ENCODE data around the gene PSMD6.

DNA sequence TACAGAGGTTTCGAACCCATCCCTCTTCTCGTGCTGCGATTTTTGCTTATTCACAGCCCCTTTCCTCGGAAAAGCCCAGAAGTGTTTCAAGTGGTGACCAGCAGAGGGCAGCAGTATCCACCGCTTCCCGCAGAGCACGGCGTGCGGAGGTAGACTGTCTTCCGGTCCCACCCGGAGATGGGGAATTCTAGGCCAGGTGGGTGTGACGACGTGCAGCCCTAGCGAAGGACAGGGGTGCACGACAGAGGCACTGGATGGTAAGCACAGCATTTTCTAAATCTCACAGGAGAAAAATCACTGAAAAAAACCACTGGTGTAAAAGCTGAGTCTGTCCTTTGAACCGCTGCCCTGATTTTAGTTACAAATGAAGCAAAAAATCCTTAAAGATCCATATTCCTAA, 7.4 kb upstream of the PSMD6 start:
- no peak for TF ChIP-seq SIN3A (IDR thresholded peaks at IDR 0.05; ENCODE audit: borderline replicate concordance, insufficient read depth, low read length)
- TF ChIP-seq REST (IDR thresholded peaks at IDR 0.05; ENCODE audit: insufficient read depth in 1 of 2, low read depth in 2 of 2, low read length in 2 of 2): no peak
- TF ChIP-seq TAF1 (IDR thresholded peaks at IDR 0.05; ENCODE audit: borderline replicate concordance, insufficient read depth, low read length): no peak
- no peak for TF ChIP-seq POLR2AphosphoS5 (IDR thresholded peaks at IDR 0.05; ENCODE audit: low read depth, low read length)

Measured in PFSK-1 (cell line).